HepG2 (cell line): ENCODE results near the gene TBCCD1.

Source experiments
- CTCF ChIP-seq: sonication (generic); formaldehyde crosslinking; IDR thresholded peaks from 2 replicates; pipeline ENCODE4 v1.5.0; 2020; ENCODE audit warnings: mild to moderate bottlenecking, missing genetic modification reagents, moderate library complexity
- FIP1L1 ChIP-seq: fragments of 200-400 bp; formaldehyde crosslinking; IDR thresholded peaks from 2 replicates; pipeline ENCODE4 v1.6.1; 2018; ENCODE audit warnings: low read depth, mild to moderate bottlenecking, low read length, moderate library complexity, borderline replicate concordance; ENCODE audit not compliant: insufficient read depth
- HMGXB4 ChIP-seq, 2 experiments: sonication (generic) in 1 of 2; formaldehyde crosslinking in 1 of 2; IDR thresholded peaks; 2 replicates each; pipeline versions ENCODE4 v1.4.0 to v1.6.1; 2018 to 2020; ENCODE audit warnings: missing genetic modification reagents in 2 of 2, borderline replicate concordance in 1 of 2, low read depth in 1 of 2, mild to moderate bottlenecking in 1 of 2, missing biosample characterization in 1 of 2
- KDM5B ChIP-seq: sonication (generic); formaldehyde crosslinking; IDR thresholded peaks from 2 replicates; pipeline ENCODE4 v1.4.0; 2020; ENCODE audit warnings: missing genetic modification reagents, mild to moderate bottlenecking, borderline replicate concordance
- KLF11 ChIP-seq: IDR thresholded peaks from 2 replicates; pipeline ENCODE4 v1.6.1; 2016; ENCODE audit warnings: missing compliant biosample characterization
- NR2F6 ChIP-seq, 2 experiments: IDR thresholded peaks; 2 replicates each; pipeline ENCODE4 v1.6.1; 2016; ENCODE audit warnings: antibody characterized with exemption in 1 of 2, mild to moderate bottlenecking in 1 of 2
- PBX3 ChIP-seq: sonication (generic); formaldehyde crosslinking; IDR thresholded peaks from 2 replicates; pipeline ENCODE4 v1.8.1; 2023; ENCODE audit warnings: missing genetic modification reagents, inconsistent platforms, borderline replicate concordance
- POLR2AphosphoS5 ChIP-seq: IDR thresholded peaks from 2 replicates; pipeline ENCODE4 v1.6.1; 2012; ENCODE audit warnings: low read depth, low read length
- TFDP2 ChIP-seq: sonication (generic); formaldehyde crosslinking; IDR thresholded peaks from 2 replicates; pipeline ENCODE4 v1.4.0; 2020; ENCODE audit warnings: missing genetic modification reagents
- ZBTB7A ChIP-seq: sonication (generic); formaldehyde crosslinking; IDR thresholded peaks from 2 replicates; pipeline ENCODE4 v1.8.0; 2022; ENCODE audit warnings: mild to moderate bottlenecking, missing genetic modification reagents
- ZNF225 ChIP-seq: sonication (generic); formaldehyde crosslinking; IDR thresholded peaks from 2 replicates; pipeline ENCODE4 v1.4.0; 2020; ENCODE audit warnings: mild to moderate bottlenecking, missing genetic modification reagents

GRCh38 chr3:186583831-186584230, 16.7 kb upstream of the TBCCD1 start:
- TF ChIP-seq HMGXB4 (CRISPR knock-in tag; IDR thresholded peaks at IDR 0.05; ENCODE audit: borderline replicate concordance in 1 of 2, low read depth in 1 of 2) (no peak), PBX3 (CRISPR knock-in tag) (no peak), CTCF (CRISPR knock-in tag) (no peak), POLR2AphosphoS5 (no peak), ZBTB7A (CRISPR knock-in tag) (no peak), KLF11 (no peak), KDM5B (CRISPR knock-in tag) (no peak), FIP1L1 (no peak), TFDP2 (no peak), NR2F6 (IDR thresholded peaks at IDR 0.05) (no peak), NR2F6 (CRISPR knock-in tag; IDR thresholded peaks at IDR 0.05) (no peak), ZNF225 (CRISPR knock-in tag) (no peak)
